Fibroblast of mammary gland (primary cell): ENCODE data around the gene RYR2.

Source experiments
- DNase-seq: peaks from one replicate; pipeline ENCODE4 v3.0.0-alpha.2; 2010; ENCODE audit warnings: low read depth
- H3K4me3 ChIP-seq: 2 replicates; pipeline ENCODE4 v1.5.1; 2011; ENCODE audit warnings: low read depth, mild to moderate bottlenecking, low read length, moderate library complexity; ENCODE audit not compliant: control insufficient read depth
- TF ChIP-seq, protein P1 (sequence below): conservative IDR thresholded peaks from 2 replicates; pipeline ENCODE4 v1.5.1; 2011; ENCODE audit warnings: low read depth, low read length, inconsistent platforms; ENCODE audit not compliant: control insufficient read depth, insufficient read depth

RYR2 gene

DNA sequence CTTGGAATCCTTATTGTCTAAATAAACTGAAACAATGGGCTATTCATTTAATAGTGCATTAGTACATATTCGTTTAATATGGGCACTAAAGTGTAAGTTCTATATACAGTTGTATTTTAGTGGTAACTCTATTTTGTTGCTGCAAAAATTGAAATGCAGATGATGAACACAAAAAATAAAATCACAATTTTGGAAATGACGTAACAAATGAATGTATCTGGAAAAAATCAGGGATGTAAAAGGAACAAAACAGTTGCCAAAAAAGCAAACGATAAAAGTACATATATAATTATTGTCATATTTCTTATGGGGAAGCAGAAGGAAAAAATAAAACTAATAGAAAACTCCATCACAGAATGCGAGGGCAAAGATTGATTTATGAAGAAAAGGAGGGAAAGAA, 254.9 kb downstream of the RYR2 start:
- DNase-seq = no peak
- no peak overlapping the region for H3K4me3 ChIP-seq
- TF ChIP-seq, protein P1, sequence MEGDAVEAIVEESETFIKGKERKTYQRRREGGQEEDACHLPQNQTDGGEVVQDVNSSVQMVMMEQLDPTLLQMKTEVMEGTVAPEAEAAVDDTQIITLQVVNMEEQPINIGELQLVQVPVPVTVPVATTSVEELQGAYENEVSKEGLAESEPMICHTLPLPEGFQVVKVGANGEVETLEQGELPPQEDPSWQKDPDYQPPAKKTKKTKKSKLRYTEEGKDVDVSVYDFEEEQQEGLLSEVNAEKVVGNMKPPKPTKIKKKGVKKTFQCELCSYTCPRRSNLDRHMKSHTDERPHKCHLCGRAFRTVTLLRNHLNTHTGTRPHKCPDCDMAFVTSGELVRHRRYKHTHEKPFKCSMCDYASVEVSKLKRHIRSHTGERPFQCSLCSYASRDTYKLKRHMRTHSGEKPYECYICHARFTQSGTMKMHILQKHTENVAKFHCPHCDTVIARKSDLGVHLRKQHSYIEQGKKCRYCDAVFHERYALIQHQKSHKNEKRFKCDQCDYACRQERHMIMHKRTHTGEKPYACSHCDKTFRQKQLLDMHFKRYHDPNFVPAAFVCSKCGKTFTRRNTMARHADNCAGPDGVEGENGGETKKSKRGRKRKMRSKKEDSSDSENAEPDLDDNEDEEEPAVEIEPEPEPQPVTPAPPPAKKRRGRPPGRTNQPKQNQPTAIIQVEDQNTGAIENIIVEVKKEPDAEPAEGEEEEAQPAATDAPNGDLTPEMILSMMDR = no peak

DNA sequence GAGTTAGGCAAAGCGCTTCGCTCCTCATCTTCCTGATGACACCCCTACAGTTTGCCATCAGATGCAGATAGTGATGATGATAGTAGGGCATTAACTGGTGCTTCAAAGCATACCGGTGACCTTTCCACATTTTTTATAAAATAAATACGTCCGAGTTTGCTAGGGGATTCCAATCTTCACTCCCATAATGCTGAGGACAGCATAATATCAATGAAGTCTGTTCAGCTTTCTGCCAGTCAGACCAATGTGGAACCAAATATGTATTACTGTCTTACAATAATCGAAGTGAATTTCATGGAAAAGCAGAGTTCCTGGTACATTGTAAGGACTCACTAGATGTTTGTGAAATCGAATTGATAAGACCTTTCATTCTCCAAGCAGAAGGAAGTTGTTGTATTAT, 258.7 kb downstream of the RYR2 start:
- DNase-seq = no peak
- no peak overlapping the region for H3K4me3 ChIP-seq
- TF ChIP-seq, protein P1 = no peak

DNA sequence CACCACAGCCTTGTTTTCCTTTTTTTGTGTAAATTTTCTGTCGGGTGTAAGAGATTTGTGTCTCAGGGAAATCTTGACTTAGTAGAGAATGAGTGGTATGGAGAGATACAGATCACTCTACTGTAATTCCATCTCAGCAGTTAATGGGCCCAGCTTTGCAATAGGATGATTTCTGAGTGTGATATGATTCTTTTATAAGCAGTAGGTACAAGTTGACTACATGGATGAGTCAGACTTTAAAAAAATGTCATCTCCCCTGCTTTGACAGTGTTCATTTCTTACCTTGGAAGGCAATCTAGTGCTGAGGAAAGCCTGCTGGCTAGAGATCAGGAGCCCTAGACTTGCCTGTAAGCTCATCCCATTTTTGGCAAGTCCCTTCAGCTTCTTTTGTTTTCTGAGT, 261.9 kb downstream of the RYR2 start:
- no peak for DNase-seq
- no peak overlapping the region for H3K4me3 ChIP-seq
- TF ChIP-seq, protein P1 = no peak

DNA sequence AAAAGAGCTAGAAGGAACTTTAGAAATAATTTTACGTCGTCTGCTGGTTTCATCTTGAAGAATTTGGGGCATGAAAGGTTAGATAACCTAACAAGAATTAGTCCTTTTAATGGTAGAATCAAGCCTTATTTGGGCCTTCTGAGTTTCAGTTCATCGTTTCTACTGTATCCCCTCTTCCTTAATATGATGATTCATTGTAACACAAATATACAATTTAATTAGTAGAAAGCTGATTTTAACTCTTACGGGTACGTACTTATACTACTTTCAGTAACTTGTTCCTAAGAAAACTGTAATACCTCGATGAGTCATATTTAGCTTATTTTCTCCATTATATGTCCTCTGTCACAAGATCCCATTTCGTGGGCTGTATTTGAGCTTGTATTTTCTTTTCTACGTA, 264.7 kb downstream of the RYR2 start:
- no peak for DNase-seq
- H3K4me3 ChIP-seq = no peak overlapping the region
- TF ChIP-seq, protein P1 = no peak

DNA sequence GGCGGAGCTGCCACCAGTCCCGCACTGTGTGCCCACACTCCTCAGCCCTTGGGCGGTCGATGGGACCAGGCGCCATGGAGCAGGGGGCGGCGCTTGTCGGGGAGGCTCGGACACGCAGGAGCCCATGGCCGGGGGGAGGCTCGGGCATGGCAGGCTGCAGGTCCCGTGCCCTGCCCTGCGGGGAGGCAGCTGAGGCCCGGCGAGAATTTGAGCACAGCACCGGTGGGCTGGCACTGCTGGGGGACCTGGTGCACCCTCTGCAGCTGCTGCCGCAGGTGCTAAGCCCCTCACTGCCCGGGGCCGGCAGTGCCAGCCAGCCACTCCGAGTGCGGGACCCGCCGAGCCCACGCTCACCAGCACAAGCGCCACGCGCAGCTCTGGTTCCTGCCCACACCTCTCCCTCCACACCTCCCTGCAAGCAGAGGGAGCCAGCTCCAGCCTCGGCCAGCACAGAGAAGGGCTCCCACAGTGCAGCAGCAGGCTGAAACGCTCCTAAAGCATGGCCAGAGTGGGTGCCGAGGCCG, 267.7 kb downstream of the RYR2 start:
- DNase-seq = no peak
- H3K4me3 ChIP-seq = no peak overlapping the region
- TF ChIP-seq, protein P1 = no peak

DNA sequence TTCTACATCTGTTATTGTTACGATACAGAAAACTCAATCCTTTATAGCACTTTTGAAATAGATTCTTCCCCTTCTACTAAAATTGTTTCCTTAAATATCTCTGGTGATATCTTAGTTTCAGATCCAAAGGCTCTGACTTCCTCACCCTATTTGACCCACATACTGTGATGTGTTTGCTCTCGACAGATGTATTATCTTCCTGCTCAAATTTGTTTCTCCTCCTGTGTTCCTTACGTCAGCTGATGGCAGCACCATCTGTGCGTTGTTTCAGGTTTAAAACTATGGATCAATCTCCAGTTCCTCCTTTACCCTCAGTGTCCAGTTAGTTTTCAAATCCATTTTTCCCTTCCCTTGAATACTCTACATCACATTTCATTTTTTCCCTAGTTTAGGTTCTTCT, 274.4 kb downstream of the RYR2 start:
- no peak for DNase-seq
- H3K4me3 ChIP-seq = no peak overlapping the region
- TF ChIP-seq, protein P1 = no peak

DNA sequence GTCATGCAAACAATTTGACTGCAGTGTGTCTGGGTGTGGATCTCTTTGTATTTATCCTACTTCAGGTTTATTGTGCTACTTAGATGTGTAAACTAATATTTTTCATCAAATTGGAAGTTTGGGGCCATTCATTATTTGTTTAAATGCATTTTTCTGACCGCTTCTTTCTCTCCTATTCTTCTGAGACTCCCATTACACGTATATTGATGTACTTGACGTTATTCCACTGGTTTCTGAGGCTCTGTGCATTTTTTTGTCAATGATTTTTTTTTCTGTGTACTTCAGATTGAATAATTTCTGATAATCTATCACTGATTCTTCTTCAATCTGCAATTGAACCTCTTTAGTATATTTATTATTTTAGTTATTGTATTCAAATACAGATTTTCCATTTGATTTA, 276.8 kb downstream of the RYR2 start:
- H3K4me3 ChIP-seq = no peak overlapping the region
- DNase-seq = no peak
- TF ChIP-seq, protein P1 = no peak
